Neural crest cell (in vitro differentiated cells): Measurements from ENCODE around the gene ITGA2. TPM values are rescaled to one million over a fixed set of nuclear protein-coding genes. Genes with fewer than 3 reads are reported as not detected.

Source experiments
- DNase-seq: peaks from one replicate; pipeline ENCODE4 v3.0.0; 2021; ENCODE audit warnings: low read depth, mixed read lengths, low spot score
- H3K27ac Mint-ChIP-seq: one replicate; pipeline ENCODE4 v1.8.0; 2021; ENCODE audit warnings: mild to moderate bottlenecking, mixed read lengths; ENCODE audit not compliant: unreplicated experiment
- H3K27me3 Mint-ChIP-seq: 2 replicates; pipeline ENCODE4 v1.8.0; 2021; ENCODE audit warnings: low read depth, mild to moderate bottlenecking, mixed read lengths
- H3K36me3 Mint-ChIP-seq: 2 replicates; pipeline ENCODE4 v1.8.0; 2021; ENCODE audit warnings: low read depth, mild to moderate bottlenecking, mixed read lengths
- H3K4me1 Mint-ChIP-seq: 2 replicates; pipeline ENCODE4 v1.8.0; 2021; ENCODE audit warnings: mixed read lengths
- H3K4me3 Mint-ChIP-seq: one replicate; pipeline ENCODE4 v1.8.0; 2021; ENCODE audit warnings: mild to moderate bottlenecking, mixed read lengths
- H3K9me3 Mint-ChIP-seq: 2 replicates; pipeline ENCODE4 v1.8.0; 2021; ENCODE audit warnings: mixed read lengths
- CTCF ChIP-seq: fragments of 200-600 bp; sonication (generic); conservative IDR thresholded peaks from 2 replicates; pipeline ENCODE4 v1.5.0; 2021; ENCODE audit warnings: antibody characterized with exemption, mild to moderate bottlenecking
- total RNA-seq: library from RNA; stranded (reverse); gene quantifications from 2 replicates; pipeline ENCODE4 v1.2.1, GENCODE V29; 2021

ITGA2 gene
- total RNA-seq, 1 donor from 2014 or later, result 1.7 TPM

- H3K36me3 Mint-ChIP-seq, result no peaks in the 10 kb centered on the region
- H3K4me3 Mint-ChIP-seq, result no peak overlapping the region
- H3K9me3 Mint-ChIP-seq, result no peaks in the 10 kb centered on the region
- no peak overlapping the region for H3K27ac Mint-ChIP-seq
- no peaks in the 10 kb centered on the region for H3K4me1 Mint-ChIP-seq
- H3K27me3 Mint-ChIP-seq, result no peaks in the 10 kb centered on the region
- TF ChIP-seq CTCF, result no peak
- DNase-seq, result no peak
Observed at GRCh38 chr5:53053364-53053763, 64.2 kb downstream of the ITGA2 start.

GRCh38 chr5:53055365-53055764, 66.2 kb downstream of the ITGA2 start:
- TF ChIP-seq CTCF, result no peak
- Mint-ChIP-seq H3K27me3 (no peaks in the 10 kb centered on the region), H3K4me1 (no peaks in the 10 kb centered on the region), H3K27ac (no peak overlapping the region), H3K9me3 (no peaks in the 10 kb centered on the region), H3K36me3 (no peaks in the 10 kb centered on the region), H3K4me3 (no peak overlapping the region)
- DNase-seq, result no peak

- H3K27ac Mint-ChIP-seq, result no peak overlapping the region
- no peaks in the 10 kb centered on the region for H3K9me3 Mint-ChIP-seq
- no peaks in the 10 kb centered on the region for H3K36me3 Mint-ChIP-seq
- TF ChIP-seq CTCF, result no peak
- no peak overlapping the region for H3K4me3 Mint-ChIP-seq
- no peak for DNase-seq
- no peaks in the 10 kb centered on the region for H3K27me3 Mint-ChIP-seq
- H3K4me1 Mint-ChIP-seq, result no peaks in the 10 kb centered on the region
Observed at GRCh38 chr5:53059281-53059680, 70.1 kb downstream of the ITGA2 start.

GRCh38 chr5:53063176-53063575, 74.0 kb downstream of the ITGA2 start:
- Mint-ChIP-seq H3K36me3 (no peaks in the 10 kb centered on the region), H3K4me3 (no peak overlapping the region), H3K27me3 (no peaks in the 10 kb centered on the region), H3K9me3 (no peaks in the 10 kb centered on the region), H3K27ac (no peak overlapping the region), H3K4me1 (no peaks in the 10 kb centered on the region)
- TF ChIP-seq CTCF, result no peak
- DNase-seq, result no peak

GRCh38 chr5:53063791-53064190, 74.6 kb downstream of the ITGA2 start:
- DNase-seq, result no peak
- H3K27me3 Mint-ChIP-seq, result no peaks in the 10 kb centered on the region
- no peak for TF ChIP-seq CTCF
- H3K4me1 Mint-ChIP-seq, result no peaks in the 10 kb centered on the region
- H3K9me3 Mint-ChIP-seq, result no peaks in the 10 kb centered on the region
- no peak overlapping the region for H3K4me3 Mint-ChIP-seq
- no peaks in the 10 kb centered on the region for H3K36me3 Mint-ChIP-seq
- H3K27ac Mint-ChIP-seq, result no peak overlapping the region

- Mint-ChIP-seq H3K27ac (no peak overlapping the region), H3K9me3 (no peaks in the 10 kb centered on the region), H3K27me3 (no peaks in the 10 kb centered on the region), H3K36me3 (no peaks in the 10 kb centered on the region), H3K4me3 (no peak overlapping the region), H3K4me1 (no peaks in the 10 kb centered on the region)
- TF ChIP-seq CTCF, result no peak
- no peak for DNase-seq
Observed at GRCh38 chr5:53066088-53066487, 76.9 kb downstream of the ITGA2 start.
